IPS-NIHi7 (cell line): ENCODE results near the gene COL5A1.

Experiments used
- DNase-seq: peaks from one replicate; pipeline ENCODE4 v3.0.0; 2012; ENCODE audit warnings: mixed read lengths; ENCODE audit errors: extremely low spot score

COL5A1 gene

DNA sequence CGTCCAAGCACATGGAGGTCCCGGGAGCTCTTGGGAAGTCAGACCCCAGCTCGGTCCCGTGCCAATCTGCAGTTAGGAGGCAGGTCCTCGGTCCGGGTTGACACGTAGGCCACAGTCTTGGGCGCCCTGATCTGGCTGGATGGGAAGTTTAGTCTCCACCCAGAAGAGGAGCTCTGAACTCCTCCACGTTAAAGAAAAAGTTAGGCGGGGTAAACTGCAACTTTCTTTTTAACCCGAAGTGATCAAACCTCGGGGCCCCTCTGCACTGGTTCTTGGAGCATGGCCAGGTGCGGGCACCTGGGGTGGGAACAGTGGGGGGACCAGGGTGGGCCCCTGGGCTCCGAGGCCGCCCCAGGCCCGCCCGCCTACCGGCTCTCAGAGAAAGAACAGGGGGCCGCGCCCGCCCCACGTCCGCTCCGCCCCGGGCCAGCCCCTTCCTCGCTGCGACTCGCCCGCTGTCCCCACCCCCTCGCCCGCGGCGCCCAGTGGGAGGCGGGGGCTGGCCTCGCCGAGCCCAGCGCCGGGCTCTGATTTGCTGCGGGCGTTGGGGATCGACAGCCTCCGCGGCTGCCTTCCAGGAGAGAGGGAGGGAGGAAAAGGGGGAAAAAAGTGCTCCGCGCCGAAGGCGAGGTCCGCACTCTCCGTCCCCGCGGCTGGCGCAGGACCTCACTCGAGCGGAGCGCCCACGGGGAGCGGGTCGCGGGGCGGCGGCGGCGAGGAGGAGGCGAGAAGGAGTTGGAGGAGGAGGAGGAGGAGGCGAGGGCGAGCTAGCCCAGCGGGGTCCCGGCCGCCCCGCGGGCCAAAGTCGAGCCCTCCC, at the start of gene COL5A1:
COL5A1 (plus strand) TSS at position 631 of the 817 bp plus-strand sequence. CDS start 385 bp downstream, outside the sequence.
- peak; percentile 96 for DNase-seq

DNA sequence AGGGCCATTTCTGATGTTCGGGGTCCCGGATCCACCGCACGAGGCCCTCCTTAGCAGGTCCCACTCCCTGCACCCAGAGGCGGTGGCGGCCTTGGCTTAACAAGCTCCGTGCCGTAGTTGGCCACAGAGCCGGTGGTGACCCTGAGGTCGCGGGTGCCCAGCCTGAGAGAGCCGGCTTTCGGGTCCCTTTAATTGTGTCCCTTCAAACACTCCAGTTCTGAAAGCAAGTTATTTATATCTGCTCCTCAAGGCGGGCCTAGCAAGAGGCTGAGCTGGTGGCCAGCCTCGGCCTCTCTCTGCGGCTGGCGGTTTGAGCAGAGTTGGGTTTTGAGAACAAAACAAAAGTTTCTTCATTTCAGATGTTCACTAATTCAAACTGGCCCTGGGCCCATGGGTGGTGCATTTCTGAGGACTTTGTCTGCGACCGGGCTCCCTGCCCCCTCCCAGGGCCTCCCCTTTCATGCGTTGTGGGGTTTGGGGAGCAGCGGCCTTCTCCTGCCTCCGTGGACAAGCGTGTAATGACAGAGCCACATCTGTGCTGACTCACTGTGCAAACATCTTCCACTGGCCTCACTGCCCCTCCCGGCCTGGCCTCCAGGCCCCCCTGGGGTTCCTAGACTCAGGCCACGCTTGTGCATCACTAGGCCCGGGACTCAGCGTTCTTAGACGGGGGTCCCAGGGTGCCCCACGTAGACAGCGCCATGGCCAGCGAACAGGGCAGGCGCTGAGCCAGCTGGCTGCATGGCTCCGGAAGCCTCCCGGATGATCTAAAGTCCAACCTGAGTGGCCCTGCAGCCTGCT, 49.4 kb upstream of the COL5A1 start:
- no peak for DNase-seq

DNA sequence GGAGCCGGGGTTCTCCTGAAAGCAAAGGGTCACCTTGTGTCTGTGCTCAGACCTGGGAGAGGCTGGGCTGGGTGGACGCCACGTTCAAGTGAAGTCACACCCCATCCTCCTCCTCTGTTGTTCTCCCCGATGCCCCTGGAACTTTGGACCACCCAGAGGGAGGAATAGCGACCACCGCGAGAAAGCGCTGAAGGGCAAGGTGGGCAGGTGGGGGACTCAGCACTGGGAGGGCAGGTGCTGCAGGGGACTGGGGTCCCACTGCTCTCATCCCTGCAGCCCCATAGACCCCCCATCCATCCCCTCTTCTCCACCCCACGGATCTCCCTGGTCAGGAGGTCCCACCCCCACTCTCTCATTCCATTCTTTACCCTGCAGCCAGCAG, 48.8 kb upstream of the COL5A1 start:
- no peak for DNase-seq

DNA sequence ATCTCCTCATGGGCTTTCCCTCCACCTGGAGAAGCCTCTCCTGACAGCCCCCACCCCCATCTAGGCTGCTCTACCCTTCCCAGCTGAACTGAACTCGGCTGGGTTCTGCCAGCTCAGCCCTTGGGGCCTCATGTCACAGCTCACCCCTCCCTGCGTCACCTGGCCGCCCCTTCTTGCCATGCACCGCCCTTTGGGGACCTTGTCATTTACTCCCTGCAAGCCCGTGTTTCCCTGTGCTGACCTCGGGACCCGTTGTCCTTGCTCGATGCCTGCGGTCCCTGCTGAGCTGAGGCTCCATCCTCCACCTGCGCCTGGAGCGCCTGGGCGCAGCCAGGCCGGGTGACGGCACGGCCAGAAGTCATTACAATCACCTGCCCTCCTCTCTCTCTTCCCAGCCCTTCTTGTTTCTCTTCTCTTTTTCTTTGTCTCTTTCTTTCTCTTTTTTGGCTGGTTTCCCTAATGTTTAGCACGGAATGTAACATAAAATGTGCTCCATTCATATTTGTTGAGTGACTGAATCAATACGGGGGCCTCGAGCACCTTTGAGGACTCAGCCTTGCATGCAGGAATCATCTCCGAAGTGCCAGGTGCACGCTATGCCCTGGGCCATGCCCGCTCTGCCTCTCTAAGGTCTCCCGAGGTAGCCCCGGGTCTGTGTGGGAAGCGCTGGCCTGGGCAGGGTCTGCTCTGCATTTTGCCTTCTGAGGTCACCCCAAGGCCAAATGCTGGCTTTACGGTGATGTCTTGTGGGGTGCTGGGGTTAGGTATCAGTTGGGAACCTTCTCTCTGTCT, 48.1 kb upstream of the COL5A1 start:
- DNase-seq = no peak

DNA sequence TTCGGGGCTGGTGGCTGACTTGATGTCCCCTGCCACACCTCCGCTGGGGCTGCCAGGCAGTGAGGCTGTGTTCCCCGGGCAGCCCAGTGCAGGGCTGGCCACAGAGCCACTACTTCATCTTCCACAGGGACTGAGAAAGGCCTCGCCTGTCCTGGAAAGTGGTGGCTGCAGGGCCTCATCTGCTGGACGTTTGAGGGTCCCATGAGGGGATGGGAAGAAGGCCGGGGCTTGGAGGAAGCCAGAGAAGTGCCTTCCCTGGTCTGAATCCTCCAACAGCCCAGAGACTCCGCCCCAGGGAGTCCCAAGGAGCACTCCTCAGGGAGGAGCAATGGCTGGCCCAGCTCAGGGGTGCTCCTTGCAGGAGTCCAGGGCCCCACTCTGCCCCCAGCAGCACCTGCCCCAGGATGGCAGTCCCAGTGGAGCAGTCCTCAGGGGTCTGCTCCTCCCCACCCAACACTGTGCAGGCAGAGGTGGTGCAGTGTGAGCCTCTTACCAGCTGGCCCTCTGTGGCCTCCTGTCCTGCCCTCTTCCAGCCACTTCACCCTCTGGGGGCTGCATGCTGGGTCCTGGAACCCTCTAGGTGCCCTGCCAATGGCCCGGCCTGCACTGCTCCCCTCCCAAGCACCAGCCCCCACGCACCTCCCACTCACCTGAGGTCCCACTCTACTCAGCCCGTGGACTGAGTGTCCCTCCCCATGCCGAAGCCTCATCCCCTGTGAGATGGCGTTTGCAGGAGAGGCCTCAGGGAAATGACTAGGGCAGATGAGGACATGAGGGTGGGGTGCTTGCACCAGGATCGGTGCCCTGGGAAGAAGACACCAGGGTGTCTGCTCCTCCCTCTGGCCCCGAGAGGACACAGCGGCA, 47.3 kb upstream of the COL5A1 start:
- DNase-seq = no peak

DNA sequence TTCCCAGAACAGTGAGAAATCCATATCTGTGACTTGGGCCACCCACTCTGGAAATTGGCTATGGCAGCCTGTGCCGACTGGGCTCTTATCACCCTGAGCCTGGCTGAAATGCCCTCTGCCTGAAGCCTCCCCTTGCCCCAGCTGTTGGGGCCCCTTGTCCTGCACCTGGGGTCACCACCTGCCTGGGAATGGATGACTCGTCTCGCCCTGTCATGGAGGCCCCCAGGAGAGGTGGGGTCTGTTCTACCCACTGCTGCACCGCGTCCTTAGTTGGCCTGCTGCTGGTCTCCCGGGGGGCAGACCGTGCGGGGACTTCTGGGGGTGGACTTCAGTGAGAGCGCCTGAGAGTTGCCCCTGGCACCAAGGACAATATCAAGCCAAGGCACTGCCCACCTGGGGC, 46.6 kb upstream of the COL5A1 start:
- no peak for DNase-seq

DNA sequence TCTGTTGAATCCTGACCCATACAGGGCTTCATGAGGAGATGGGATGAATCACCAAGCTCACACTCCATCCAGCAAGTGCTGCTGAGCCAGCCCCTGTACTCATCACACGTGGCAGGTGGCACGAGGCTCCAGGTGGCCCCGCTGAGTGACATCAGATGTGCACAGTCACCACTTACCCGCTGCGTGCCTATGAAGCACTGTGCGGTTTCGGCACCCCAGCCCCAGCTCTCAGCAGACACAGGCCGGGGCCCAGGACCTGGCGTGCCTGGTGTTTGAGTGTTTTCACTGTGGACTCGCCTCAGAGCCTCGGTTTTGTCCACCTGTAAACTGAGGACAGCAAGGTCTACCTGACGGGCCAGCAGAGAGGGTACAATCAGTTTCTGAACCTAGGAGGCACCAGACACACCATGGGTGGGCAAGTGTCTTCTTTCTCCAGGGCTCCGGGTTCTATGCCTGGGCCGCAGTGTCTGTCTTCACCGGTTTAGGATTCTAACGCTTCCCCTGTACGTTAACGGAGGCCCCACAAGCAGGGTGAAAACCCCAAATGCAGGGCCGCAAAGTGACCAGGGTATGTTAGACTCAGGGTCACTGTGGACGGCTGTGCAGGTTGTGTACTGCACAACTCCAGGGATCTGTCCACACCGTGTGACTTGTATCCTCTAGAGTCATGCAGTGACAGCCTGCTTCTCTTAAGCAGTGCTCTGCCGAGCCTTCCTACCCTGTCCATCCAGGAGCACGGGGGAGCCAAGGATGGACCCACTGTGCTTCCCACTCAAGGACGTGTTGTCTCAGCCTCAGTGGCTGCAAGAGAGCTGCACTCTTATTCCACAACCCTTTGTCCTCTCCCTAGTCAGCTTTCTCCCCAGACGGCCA, 44.3 kb upstream of the COL5A1 start:
- DNase-seq = no peak

DNA sequence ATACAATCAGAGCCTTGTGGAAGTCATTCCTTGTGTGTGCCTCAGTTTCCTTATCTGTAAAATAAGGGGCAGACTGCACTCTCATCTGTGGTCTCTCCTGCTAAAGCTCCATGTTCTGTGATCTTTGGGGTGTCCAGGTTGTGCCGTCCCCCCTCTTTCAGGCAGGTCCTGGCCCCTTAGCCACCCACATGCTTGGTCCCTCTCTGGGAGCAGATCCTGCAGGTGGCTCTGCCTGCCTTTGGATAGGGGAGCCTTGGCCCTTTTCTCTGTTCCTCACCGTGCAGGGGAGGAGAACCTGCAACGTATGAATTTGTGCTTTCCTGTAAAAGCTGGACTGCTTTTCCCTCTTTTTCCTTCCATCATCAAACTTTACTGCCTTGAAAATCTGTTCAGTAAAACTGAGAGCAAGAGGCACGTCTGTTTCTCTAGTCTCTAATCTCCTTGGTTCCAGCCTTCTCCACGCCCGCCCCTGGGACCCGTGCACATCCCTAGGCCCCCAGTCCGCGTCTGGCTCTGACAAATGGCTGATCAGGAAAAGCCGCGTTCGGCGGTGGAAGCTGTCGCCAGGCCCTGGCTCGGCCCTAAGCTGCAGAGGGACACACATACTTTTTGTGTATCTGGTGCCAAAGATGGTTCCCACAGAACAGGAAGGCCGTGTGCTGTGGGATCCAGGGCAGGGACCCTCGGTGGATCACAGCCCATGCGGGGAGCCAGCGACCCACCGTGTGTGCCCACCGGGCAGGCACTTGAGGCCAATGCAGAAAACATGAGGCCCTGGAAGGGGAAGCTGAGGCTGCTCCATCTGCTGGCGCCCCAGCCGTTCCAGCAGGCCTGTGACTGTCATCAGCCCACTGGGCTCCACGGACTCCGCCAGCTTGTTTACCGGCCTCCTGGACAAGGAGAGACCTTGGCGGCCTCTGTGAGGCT, 43.4 kb upstream of the COL5A1 start:
- peak; percentile 12 for DNase-seq

DNA sequence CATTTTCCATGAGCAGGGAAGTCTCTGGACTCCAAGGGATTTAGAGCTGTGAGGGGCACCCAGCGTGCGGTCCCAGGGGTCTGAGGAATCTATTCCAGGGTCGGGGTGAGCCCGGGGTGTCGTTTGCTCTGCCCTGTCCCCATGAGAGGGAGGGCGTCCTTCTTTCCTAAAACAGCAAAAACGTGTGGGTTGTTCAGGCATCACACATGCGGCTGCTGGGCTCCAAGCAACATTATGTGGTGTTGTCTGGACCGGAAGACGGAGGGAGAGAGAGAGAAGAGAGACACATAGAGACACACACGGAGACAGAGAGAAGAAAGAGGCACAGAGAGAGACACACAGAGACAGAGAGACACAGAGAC, 42.7 kb upstream of the COL5A1 start:
- no peak for DNase-seq

DNA sequence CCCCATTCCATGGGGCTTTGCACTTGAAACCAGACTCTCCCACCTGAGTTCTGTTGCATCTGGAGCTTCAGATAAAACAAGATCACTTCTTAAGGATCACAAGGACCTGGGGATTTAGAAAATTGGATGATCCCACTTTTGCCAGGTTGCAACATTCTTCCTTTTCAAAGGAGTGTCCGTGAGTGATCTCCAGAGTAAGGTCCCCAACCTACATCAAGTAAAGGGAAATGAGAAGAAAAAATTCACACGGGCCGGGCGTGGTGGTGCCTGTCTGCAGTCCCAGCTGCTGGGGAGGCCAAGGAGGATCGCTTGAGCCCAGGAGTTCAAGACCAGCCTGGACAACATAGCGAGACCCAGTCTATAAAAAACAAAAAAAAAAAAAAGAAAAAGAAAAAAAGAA, 41.2 kb upstream of the COL5A1 start:
- DNase-seq = no peak

DNA sequence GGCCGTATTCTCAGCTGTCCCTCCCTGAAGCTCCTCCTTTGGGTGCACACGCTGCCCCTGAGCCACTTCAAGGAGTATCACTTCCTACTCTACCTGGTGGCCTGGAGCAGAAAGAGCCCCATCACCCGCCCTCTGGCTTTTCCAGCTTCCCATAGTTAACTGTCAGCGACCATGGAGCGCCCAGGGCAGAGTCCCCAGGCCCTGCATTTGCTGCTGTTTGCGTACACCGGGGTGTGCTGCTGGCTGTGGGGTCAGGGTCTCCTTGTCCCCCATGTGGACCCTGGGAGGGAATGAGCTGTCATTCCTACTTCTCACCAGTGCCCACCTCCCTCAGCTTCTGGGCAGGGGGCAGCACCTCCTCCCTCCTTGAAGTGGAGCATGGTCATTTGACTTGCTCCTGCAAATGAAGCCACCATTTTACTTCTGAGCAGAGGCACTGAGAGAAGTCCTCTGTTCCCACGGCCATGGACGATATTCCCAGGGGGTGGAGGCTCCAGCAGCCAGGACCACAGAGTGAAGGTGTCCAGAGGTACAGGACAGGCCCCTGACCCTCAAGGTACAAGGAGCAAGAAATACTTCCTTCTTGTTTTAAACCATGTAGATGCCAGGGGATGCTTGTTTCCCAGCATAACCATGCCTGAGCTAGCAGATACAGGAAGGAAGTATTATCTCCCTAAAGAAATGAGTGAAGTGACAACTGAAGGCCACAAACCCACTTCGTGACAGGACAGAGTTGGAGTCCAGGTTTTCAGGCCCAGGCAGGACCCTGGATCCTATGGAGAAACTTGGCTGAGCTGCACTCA, 40.6 kb upstream of the COL5A1 start:
- DNase-seq = no peak

DNA sequence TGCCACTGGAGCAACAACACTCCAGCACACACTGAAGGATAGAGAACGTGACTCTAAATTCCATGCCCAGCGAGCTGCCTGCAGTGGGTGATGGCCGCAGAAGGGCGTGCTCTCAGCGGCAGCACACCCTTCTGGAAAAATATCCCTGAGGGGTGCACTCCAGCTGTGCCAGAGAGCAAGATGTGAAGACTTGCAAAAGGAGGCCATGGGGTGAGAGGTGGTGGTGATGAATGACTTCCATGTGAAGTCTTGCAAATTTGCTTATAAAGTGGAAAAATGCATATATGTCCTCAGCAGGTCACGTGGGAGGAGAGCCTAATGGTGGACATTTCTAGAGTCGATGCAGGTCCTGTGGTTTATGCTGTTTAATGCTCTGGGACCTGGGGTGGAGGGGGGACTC, 39.8 kb upstream of the COL5A1 start:
- DNase-seq = no peak

DNA sequence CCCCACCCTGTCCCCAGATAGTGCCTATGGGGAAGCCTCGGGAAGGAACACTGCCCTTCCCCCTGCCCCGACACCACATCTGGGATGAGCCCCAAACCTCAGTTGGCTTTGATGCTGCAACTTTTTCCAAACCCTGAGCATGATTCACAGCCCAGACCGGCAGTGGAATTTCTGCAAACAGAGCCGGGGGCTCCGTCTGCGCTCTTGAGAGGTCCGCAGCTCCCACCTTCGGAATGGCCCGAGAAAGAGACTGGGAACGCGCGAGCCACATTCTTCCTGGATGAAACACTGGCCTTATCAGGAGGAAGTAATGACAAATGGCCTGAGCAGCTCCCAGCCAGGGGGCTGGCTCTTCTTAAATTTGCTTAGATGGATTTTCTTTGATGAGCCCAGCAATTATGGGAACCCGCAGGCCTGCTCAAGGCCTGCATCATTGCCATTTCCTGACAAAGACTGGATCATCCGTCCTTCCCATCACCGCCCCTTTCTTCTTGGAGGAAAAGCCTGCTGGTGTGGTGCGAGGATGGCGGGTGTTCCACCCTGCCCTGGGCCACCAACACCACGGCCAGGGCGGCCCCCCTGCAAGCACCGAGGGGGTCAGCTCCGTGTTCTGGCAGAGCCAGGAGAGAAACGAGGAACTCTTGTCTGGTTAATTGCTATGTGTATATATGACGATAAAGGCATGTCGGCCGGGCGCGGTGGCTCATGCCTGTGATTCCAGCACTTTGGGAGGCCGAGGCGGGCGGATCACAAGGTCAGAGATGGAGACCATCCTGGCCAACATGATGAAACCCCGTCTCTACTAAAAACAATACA, 38.8 kb upstream of the COL5A1 start:
- peak; percentile 64 for DNase-seq

DNA sequence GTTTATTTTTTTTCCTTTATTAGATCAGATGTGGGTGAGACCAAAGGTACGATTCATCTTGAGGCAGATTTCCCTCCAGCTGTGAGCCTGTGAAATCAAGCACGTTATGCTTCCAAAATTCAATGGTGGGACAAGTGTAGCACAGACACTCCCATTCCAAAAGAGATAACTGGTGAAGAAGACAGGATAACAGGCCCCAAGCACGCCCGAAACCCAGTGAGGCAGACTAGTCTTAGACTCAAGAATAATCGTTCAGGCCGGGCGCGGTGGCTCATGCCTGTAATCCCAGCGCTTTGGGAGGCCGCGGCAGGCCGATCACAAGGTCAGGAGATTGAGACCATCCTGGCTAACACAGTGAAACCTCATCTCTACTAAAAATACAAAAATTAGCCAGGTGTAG, 36.8 kb upstream of the COL5A1 start:
- DNase-seq = no peak

DNA sequence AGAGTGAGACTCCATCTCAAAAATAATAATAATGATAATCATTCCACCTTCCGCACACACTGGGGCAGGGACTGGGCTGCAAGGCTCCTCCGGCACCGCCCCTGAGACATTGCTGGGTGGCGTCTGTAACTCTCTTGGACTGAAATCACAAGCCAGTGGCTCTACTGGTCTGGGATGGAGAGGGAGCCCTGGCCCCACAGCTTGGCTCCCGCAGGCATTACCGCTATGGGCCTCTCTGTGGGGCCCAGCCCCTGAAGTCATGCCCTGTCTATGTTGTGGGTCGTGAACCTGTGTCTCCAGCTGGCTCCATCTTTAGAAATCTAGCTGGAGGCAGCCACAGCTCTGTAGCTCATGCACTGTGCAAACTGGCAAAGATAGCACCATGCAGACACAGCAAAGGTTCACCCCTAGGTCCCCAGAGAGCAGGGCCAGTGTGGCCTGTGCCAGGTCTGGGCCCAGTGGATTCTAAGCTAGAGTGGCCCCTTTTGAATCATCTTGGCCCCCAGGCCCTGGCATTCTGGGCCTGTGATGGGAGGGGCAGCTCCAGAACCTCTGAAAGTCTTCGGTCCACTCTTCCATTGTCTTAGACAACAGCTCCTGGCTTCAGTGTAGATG, 36.1 kb upstream of the COL5A1 start:
- DNase-seq = no peak

DNA sequence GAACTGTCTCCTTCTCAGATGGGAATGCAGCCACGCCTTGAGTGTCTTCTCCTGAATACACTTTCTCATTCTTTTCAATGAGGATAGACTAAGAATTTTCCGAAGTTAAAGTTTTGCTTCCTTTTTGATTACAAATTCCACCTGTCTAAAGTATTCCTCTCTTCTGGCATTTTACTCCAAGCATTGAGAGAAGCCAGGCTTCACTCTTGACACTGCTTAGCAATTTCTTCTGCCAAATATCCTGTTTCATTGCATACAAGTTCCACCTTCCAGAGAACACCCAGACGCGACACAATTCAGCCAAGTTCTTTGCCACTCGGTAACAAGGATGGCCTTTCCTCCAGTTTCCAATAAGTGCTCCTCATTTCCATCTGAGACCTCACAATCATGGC, 35.6 kb upstream of the COL5A1 start:
- no peak for DNase-seq
